ENCODE measurements around the gene TTC29.
"Not testable (repeated sequence)": the region's sequence is repeated elsewhere in the genome, so short reads cannot be mapped to it uniquely, and the experiment has no call there.

Gene TTC29

DNA sequence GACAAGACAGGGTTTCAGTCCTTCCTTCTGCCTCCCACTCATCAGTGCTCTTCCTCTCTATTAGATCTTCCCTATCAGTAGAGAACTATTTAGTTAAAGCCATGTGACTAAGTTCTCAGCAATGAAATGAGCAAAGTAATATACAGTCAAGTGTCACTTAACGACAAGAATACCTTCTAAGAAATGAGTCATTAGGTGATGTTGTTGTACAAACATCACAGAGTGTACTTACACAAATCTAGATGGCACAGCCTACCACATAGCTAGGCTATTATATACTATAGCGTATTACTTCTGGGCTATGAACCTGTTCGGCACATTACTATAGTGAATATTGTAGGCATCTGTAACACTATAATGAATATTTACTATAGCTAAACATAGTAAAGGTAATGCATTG, 235.7 kb downstream of the TTC29 start:
- no peak for DNase-seq (ENCODE audit: low read depth)

DNA sequence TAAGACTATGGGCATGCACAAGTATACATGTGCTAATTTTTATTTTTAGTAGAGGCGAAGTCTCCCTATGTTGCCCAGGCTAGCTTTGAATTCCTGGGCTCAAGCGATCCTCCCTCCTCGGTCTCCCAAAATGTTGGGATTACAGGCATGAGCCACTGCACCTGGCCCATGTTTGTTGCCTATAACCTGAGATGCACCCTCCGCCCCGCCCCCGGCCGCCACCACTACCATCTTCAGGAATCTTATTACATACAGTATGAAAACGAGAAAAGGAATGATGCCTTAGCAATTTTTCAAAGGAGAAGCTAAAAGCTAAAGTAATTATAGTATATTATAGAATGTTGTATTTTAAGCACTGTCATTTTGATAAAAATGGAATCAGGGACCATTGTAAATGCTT, 245.8 kb downstream of the TTC29 start:
- DNase-seq (ENCODE audit: low read depth): no peak

DNA sequence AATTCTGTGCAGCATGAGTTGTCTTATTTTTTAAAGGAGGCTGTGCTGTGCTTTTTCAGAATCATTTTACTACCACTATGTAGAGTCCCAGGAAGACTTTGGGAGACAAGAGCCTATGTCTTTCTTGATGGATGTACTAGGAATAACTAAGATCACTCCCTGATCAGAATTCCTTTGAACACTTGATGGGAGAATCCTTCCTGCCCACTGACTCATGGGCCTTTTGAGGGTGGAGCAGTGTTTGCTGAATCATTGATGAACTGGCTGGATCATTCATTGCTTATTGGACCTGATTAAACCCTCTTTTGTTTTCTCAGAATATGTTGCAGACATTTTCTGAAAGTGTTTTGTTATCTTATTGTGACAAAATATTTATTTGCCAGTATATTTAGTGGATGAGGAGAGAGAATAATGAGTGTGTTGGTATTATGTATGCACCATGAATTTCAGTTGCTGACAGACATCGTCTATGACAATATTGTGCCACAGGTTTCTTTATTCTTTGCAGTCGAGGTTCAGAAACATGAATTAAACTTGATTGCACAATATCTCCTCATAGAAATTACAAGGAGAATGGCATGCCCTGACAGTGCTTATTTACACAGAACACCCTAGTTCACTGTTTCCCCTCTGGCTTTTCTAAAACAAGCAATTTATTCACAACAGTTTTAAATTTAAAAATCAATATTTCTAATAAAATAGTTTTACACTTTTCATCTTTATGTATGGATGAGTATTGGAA, 270.7 kb downstream of the TTC29 start:
- DNase-seq (ENCODE audit: low read depth): no peak

DNA sequence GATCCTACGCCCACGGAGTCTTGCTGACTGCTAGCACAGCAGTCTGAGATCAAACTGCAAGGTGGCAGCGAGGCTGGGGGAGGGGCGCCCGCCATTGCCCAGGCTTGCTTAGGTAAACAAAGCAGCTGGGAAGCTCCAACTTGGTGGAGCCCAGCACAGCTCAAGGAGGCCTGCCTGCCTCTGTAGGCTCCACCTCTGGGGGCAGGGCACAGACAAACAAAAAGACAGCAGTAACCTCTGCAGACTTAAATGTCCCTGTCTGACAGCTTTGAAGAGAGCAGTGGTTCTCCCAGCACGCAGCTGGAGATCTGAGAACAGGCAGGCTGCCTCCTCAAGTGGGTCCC, 281.7 kb downstream of the TTC29 start:
- not testable (repeated sequence) for DNase-seq (ENCODE audit: low read depth)

DNA sequence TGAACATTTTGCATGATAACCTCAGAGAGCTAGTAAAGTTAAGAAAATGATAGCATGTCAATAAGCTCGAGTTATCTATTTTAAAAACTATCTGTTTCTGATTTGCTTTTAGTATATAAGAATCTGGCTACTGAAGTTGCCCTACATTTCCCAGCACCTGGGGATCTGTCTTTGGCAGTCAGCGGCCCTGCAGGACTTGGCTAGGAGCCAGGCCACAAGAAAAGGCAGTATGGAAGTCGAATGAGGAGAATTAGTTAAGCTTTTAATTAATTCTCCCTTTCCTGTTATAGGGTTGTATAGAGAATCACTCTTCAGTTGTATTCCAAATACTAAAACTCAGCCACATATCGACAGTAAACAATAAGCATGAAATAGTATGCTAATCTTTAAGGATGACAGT, 284.3 kb downstream of the TTC29 start:
- no peak for DNase-seq (ENCODE audit: low read depth)

Measured in iris pigment epithelial cell (primary cell).